MCF 10A (cell line): ENCODE results near the gene KCNK5. TPM values are rescaled to one million over a fixed set of nuclear protein-coding genes. Genes with fewer than 3 reads are reported as not detected.

ENCODE experiments used
- BruUV-seq: library from RNA; stranded (reverse); fragments of 400-500 nt; replicated peaks from 2 replicates; lab custom pipeline; 2021; lab: Mats Ljungman, UMichigan
- CTCF ChIA-PET: fragments of 300-600 bp; sonication (Branson Sonifier 250); formaldehyde crosslinking; extraction: SDS; loops from one replicate; lab custom pipeline; 2021; ENCODE audit warnings: antibody characterized with exemption, inconsistent platforms; lab: Yijun Ruan, JAX
- POLR2A ChIA-PET: fragments of 300-600, 350-650 bp; sonication (Branson Sonifier 250); formaldehyde crosslinking; extraction: SDS; loops from one replicate; lab custom pipeline; 2020; ENCODE audit warnings: antibody characterized with exemption, inconsistent platforms; lab: Yijun Ruan, JAX
- DNase-seq: peaks from one replicate; pipeline ENCODE4 v3.0.0-alpha.2; 2018; ENCODE audit not compliant: unreplicated experiment
- H3K27ac Mint-ChIP-seq: one replicate; pipeline ENCODE4 v1.8.0; 2022; ENCODE audit warnings: mild to moderate bottlenecking, low read depth, mixed read lengths; ENCODE audit not compliant: unreplicated experiment
- H3K27me3 Mint-ChIP-seq: one replicate; pipeline ENCODE4 v1.8.0; 2022; ENCODE audit warnings: mixed read lengths; ENCODE audit not compliant: insufficient read depth, unreplicated experiment
- H3K36me3 Mint-ChIP-seq: one replicate; pipeline ENCODE4 v1.8.0; 2022; ENCODE audit warnings: mild to moderate bottlenecking, moderate library complexity, mixed read lengths; ENCODE audit not compliant: insufficient read depth, unreplicated experiment
- H3K4me1 Mint-ChIP-seq: one replicate; pipeline ENCODE4 v1.8.0; 2022; ENCODE audit warnings: mixed read lengths; ENCODE audit not compliant: insufficient read depth, unreplicated experiment
- H3K4me3 Mint-ChIP-seq: one replicate; pipeline ENCODE4 v1.8.0; 2022; ENCODE audit warnings: mild to moderate bottlenecking, moderate library complexity, mixed read lengths; ENCODE audit not compliant: unreplicated experiment
- H3K9me3 Mint-ChIP-seq: one replicate; pipeline ENCODE4 v1.8.0; 2022; ENCODE audit warnings: mixed read lengths; ENCODE audit not compliant: unreplicated experiment
- intact Hi-C: fragments of 100-400 bp; cut with micrococcal nuclease; formaldehyde crosslinking; loops from 2 replicates; pipeline ENCODE4 v1.14.1; 2022
- total RNA-seq: library from RNA; stranded (reverse); gene quantifications from 2 replicates; pipeline ENCODE4 v1.2.3, GENCODE V29; 2022
- TF ChIP-seq, protein P1 (sequence below): fragments of 200-600 bp; IDR thresholded peaks from one replicate; pipeline ENCODE4 v1.8.0; 2022; ENCODE audit warnings: antibody characterized with exemption, mild to moderate bottlenecking; ENCODE audit not compliant: unreplicated experiment

The KCNK5 gene
- total RNA-seq, 1 experiment from 2014 or later, result 2.6 TPM

DNA sequence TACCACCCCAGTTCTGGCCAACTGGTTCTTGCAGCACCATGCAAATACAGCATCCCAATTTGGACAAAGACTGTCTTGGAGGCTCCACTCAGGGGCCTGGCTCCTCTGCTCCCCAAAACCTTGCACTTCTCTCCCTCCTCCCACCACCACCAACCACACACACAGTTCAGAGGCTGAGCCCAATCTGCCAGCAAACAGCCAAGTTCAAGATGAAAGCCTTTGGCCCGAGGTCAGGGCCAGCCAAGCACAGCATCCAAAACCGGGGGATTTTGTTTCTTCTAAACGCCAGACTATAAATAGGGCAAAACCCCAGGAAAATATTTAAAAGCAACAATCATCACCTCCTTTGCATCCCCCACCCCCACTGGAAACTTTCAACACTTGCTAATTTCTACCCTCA is 5.7 kb downstream of the KCNK5 start:
- H3K4me1 Mint-ChIP-seq, result peaks cover 23% of the 10 kb centered on the region
- H3K27ac Mint-ChIP-seq, result no peak overlapping the region

DNA sequence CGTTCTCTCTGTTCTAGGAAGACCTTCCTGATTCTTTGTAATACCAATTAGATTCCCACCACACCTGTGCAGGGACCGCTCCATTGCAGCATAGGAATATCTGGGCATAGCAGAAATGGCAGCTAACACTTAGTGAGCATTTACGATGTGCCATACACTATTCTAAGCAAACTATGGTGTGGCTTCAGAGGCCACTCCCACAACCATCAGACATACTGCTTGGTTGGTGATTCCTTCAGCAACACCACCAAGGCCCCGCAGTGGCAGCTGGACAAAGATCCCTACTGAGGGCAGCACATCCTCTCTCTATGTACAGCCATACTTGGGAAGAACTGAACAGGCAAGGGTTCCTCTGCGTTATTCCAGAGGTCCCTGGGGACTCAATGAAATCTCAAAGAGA is 6.2 kb downstream of the KCNK5 start:
- Mint-ChIP-seq H3K9me3 (no peaks in the 10 kb centered on the region), H3K27ac (no peak overlapping the region), H3K4me3 (no peak overlapping the region), H3K4me1 (peaks cover 23% of the 10 kb centered on the region), H3K27me3 (no peaks in the 10 kb centered on the region), H3K36me3 (no peaks in the 10 kb centered on the region)
- DNase-seq, result no peak
- no TSS peak for BruUV-seq
- CTCF ChIA-PET, result interaction anchor here (0.7 to 1.9 kb wide), 2 partner anchors 58 to 104 kb away, joined by 3 to 6 read pairs; no protein-coding TSS in a partner anchor
- POLR2A ChIA-PET, result interaction anchor here (0.6 kb wide), 1 partner anchor 246 kb away, joined by 3 read pairs; no protein-coding TSS in a partner anchor
- TF ChIP-seq, protein P1, sequence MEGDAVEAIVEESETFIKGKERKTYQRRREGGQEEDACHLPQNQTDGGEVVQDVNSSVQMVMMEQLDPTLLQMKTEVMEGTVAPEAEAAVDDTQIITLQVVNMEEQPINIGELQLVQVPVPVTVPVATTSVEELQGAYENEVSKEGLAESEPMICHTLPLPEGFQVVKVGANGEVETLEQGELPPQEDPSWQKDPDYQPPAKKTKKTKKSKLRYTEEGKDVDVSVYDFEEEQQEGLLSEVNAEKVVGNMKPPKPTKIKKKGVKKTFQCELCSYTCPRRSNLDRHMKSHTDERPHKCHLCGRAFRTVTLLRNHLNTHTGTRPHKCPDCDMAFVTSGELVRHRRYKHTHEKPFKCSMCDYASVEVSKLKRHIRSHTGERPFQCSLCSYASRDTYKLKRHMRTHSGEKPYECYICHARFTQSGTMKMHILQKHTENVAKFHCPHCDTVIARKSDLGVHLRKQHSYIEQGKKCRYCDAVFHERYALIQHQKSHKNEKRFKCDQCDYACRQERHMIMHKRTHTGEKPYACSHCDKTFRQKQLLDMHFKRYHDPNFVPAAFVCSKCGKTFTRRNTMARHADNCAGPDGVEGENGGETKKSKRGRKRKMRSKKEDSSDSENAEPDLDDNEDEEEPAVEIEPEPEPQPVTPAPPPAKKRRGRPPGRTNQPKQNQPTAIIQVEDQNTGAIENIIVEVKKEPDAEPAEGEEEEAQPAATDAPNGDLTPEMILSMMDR, result no peak
- intact Hi-C loops, result no loop called here

More for the DNA sequence above, 5.7 kb downstream of the KCNK5 start:
- TF ChIP-seq, protein P1, result no peak
- intact Hi-C loops, result no loop called here
- BruUV-seq, result no TSS peak
- Mint-ChIP-seq H3K27me3 (no peaks in the 10 kb centered on the region), H3K4me3 (no peak overlapping the region), H3K36me3 (no peaks in the 10 kb centered on the region), H3K9me3 (no peaks in the 10 kb centered on the region)
- ChIA-PET CTCF (interaction anchor here (1.0 to 1.9 kb wide), 2 partner anchors 58 to 123 kb away, joined by 3 to 6 read pairs; no protein-coding TSS in a partner anchor), POLR2A (no interaction called here)
- DNase-seq, result no peak

DNA sequence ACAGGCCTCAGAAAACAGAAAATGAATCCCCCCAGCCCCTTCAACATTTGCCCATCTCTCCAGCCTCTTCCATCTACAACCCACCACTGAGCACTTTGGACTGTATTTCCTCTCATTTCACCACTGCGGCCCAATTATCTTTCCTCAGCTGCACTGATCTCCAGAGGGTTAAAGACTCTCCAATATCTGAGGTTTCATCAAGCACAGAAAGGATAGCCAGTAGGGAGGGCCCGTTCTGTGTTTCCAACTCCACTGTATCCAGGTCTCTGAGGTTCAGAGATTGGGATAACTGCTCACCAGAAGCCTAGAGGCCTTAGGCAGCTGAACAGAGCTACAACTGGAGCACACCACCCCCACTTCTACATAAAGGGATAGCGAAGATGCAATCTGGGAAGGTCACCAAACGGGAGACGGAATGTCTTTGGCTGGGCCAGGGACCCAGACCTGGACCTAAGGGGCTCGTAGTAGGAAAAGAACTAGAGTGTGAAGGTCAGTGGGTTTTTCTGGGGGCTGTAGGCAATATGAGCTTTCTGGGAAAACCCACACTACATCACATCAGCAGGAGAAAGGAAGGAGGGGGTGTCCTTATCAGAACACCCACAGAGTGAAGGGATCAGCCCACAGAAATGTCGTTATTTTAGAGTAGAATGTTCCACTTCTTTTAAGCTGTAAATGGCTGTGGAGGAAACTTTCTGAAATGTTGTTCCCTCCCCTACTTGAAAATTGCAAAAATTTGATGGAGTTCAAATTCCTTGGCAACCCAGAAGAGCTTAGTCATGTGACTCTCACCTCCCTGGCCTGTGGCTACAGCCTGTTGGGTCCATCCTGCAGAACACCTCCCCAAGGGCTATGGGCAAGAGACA is 7.3 kb downstream of the KCNK5 start:
- no peak for DNase-seq
- POLR2A ChIA-PET, result interaction anchor here (0.6 kb wide), 1 partner anchor 235 kb away, joined by 4 read pairs; no protein-coding TSS in a partner anchor
- no TSS peak for BruUV-seq
- Mint-ChIP-seq H3K36me3 (no peaks in the 10 kb centered on the region), H3K27me3 (no peaks in the 10 kb centered on the region), H3K4me1 (peaks cover 17% of the 10 kb centered on the region), H3K9me3 (no peaks in the 10 kb centered on the region), H3K27ac (no peak overlapping the region), H3K4me3 (no peak overlapping the region)
- CTCF ChIA-PET, result interaction anchor here (0.7 to 1.9 kb wide), 4 partner anchors 17 to 88 kb away, joined by 3 to 6 read pairs (median 4); no protein-coding TSS in a partner anchor
- intact Hi-C loops, result no loop called here
- TF ChIP-seq, protein P1, result no peak

DNA sequence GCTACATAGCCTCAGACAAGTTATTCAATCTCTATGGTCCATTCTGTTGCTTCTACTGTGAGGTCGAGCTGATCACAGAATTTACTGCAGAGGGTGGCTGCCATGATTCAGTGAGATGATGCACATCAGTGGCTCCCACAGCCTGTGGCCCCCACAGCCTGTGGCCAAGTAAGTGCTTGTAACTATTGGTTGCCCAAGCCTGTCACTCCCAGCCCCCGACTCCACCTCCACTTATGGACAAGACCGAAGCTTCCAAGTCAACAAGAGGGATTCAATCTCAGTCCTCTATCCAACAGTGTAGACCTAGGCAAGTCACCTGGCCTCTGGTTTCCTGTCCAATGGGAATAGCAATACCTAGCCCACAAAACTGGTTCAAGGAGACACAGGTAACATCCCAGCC is 8.2 kb downstream of the KCNK5 start:
- Mint-ChIP-seq H3K27me3 (no peaks in the 10 kb centered on the region), H3K4me1 (peaks cover 10% of the 10 kb centered on the region), H3K36me3 (no peaks in the 10 kb centered on the region), H3K4me3 (no peak overlapping the region), H3K9me3 (no peaks in the 10 kb centered on the region), H3K27ac (no peak overlapping the region)
- intact Hi-C loops, result no loop called here
- BruUV-seq, result no TSS peak
- no peak for DNase-seq
- CTCF ChIA-PET, result interaction anchor here (0.6 to 1.2 kb wide), 3 partner anchors 54 to 123 kb away, joined by 3 to 4 read pairs (median 4); no protein-coding TSS in a partner anchor
- TF ChIP-seq, protein P1, result no peak
- POLR2A ChIA-PET, result no interaction called here
